HG02763 (cell line): Measurements from ENCODE around the gene PTPRG.

ENCODE experiments used
- ATAC-seq: cut with Tn5 transposase; IDR thresholded peaks from one replicate; pipeline ENCODE4 v1.9.1; 2021; ENCODE audit warnings: mild to moderate bottlenecking, moderate library complexity; ENCODE audit not compliant: unreplicated experiment

PTPRG gene

GRCh38 chr3:61940236-61940635 is 378.9 kb downstream of the PTPRG start:
- ATAC-seq: no peak

GRCh38 chr3:61943975-61944374 is 382.6 kb downstream of the PTPRG start:
- no peak for ATAC-seq

GRCh38 chr3:61944726-61945125 is 383.4 kb downstream of the PTPRG start:
- no peak for ATAC-seq

GRCh38 chr3:61945657-61946056 is 384.3 kb downstream of the PTPRG start:
- ATAC-seq: no peak

- ATAC-seq: no peak
These were observed 385.4 kb downstream of the PTPRG start for GRCh38 chr3:61946570-61947324.

GRCh38 chr3:61947456-61947855 is 386.1 kb downstream of the PTPRG start:
- no peak for ATAC-seq

GRCh38 chr3:61948699-61949305 is 387.4 kb downstream of the PTPRG start:
- ATAC-seq: no peak

GRCh38 chr3:61954097-61954540 is 392.7 kb downstream of the PTPRG start:
- ATAC-seq: no peak

- no peak for ATAC-seq
These were observed 394.1 kb downstream of the PTPRG start for GRCh38 chr3:61955483-61955882.

- no peak for ATAC-seq
These were observed 394.9 kb downstream of the PTPRG start for GRCh38 chr3:61956236-61956635.

GRCh38 chr3:61957259-61957658 is 395.9 kb downstream of the PTPRG start:
- no peak for ATAC-seq

- ATAC-seq: no peak
These were observed 399.6 kb downstream of the PTPRG start for GRCh38 chr3:61960976-61961375.

- no peak for ATAC-seq
These were observed 400.5 kb downstream of the PTPRG start for GRCh38 chr3:61961900-61962299.

GRCh38 chr3:61964566-61964965 is 403.2 kb downstream of the PTPRG start:
- ATAC-seq: no peak

GRCh38 chr3:61965770-61966131 is 404.4 kb downstream of the PTPRG start:
- no peak for ATAC-seq

GRCh38 chr3:61966200-61966599 is 404.8 kb downstream of the PTPRG start:
- no peak for ATAC-seq

GRCh38 chr3:61967019-61967418 is 405.6 kb downstream of the PTPRG start:
- ATAC-seq: no peak

GRCh38 chr3:61967937-61968336 is 406.6 kb downstream of the PTPRG start:
- ATAC-seq: no peak

- no peak for ATAC-seq
These were observed 413.3 kb downstream of the PTPRG start for GRCh38 chr3:61974662-61975061.

GRCh38 chr3:61975199-61975598 is 413.8 kb downstream of the PTPRG start:
- no peak for ATAC-seq

- ATAC-seq: no peak
These were observed 414.6 kb downstream of the PTPRG start for GRCh38 chr3:61975936-61976335.
